HL-60 (cell line): ENCODE measurements around the gene CDKN2B-AS1.

Experiments used
- DNase-seq, 2 experiments: peaks; one replicate each; pipeline ENCODE4 v3.0.0-alpha.2; 2010 to 2020; ENCODE audit warnings: low read depth in 1 of 2, low spot score in 1 of 2
- H3K27ac ChIP-seq: fragments of 250-450 bp; sonication (Bioruptor Pico); replicated peaks from 2 replicates; pipeline ENCODE4 v1.5.1; 2020; ENCODE audit warnings: mild to moderate bottlenecking, moderate library complexity
- H3K27me3 ChIP-seq: fragments of 250-450 bp; sonication (Bioruptor Pico); 2 replicates; pipeline ENCODE4 v1.5.1; 2021; ENCODE audit warnings: mild to moderate bottlenecking, moderate library complexity; ENCODE audit not compliant: insufficient read depth, poor library complexity, severe bottlenecking
- H3K4me3 ChIP-seq: replicated peaks from 2 replicates; pipeline ENCODE4 v1.5.1; 2011; ENCODE audit warnings: mild to moderate bottlenecking, control low read depth, low read length; ENCODE audit not compliant: insufficient read depth
- CTCF ChIP-seq: IDR thresholded peaks from one replicate; pipeline ENCODE4 v1.5.1; 2011; ENCODE audit warnings: low read length, control low read depth, inconsistent platforms; ENCODE audit not compliant: insufficient read depth
- GABPA ChIP-seq: IDR thresholded peaks from 2 replicates; pipeline ENCODE4 v1.6.1; 2012; ENCODE audit warnings: low read depth
- POLR2AphosphoS5 ChIP-seq: IDR thresholded peaks from 2 replicates; pipeline ENCODE4 v1.6.1; 2012; ENCODE audit warnings: low read depth
- REST ChIP-seq: IDR thresholded peaks from 2 replicates; pipeline ENCODE4 v1.6.1; 2012; ENCODE audit warnings: low read depth; ENCODE audit not compliant: insufficient replicate concordance
- SPI1 ChIP-seq: IDR thresholded peaks from 2 replicates; pipeline ENCODE4 v1.6.1; 2012; ENCODE audit warnings: low read depth, mild to moderate bottlenecking, borderline replicate concordance

The CDKN2B-AS1 gene

GRCh38 chr9:21998026-21998425 is 3.4 kb downstream of the CDKN2B-AS1 start:
- no peaks in the 10 kb centered on the region for H3K27me3 ChIP-seq
- DNase-seq: no peak
- H3K27ac ChIP-seq: no peak overlapping the region
- no peak for TF ChIP-seq POLR2AphosphoS5
- TF ChIP-seq REST: no peak
- no peak for TF ChIP-seq SPI1
- TF ChIP-seq CTCF: no peak
- no peak for TF ChIP-seq GABPA
- H3K4me3 ChIP-seq: no peak overlapping the region

- DNase-seq: no peak
- TF ChIP-seq SPI1 (no peak), POLR2AphosphoS5 (no peak), REST (no peak), GABPA (no peak), CTCF (no peak)
- H3K4me3 ChIP-seq: no peak overlapping the region
- no peaks in the 10 kb centered on the region for H3K27me3 ChIP-seq
- no peak overlapping the region for H3K27ac ChIP-seq
Measured at GRCh38 chr9:22002038-22002437, 7.4 kb downstream of the CDKN2B-AS1 start.

- DNase-seq: peak in 1 of 2 experiments; percentile 40
- H3K27ac ChIP-seq: peak overlapping the region; percentile 54
- H3K27me3 ChIP-seq: no peaks in the 10 kb centered on the region
- TF ChIP-seq CTCF (no peak), REST (no peak)
- no peak overlapping the region for H3K4me3 ChIP-seq
Measured at GRCh38 chr9:22005021-22005701, 10.6 kb downstream of the CDKN2B-AS1 start.
